LNCAP (cell line): ENCODE measurements around the gene NR1D2.

Source experiments
- TF ChIP-seq, protein P1 (sequence below): fragments of 450-650 bp; IDR thresholded peaks from 2 replicates; pipeline ENCODE4 v1.5.1; 2017; ENCODE audit warnings: mild to moderate bottlenecking

The NR1D2 gene

DNA sequence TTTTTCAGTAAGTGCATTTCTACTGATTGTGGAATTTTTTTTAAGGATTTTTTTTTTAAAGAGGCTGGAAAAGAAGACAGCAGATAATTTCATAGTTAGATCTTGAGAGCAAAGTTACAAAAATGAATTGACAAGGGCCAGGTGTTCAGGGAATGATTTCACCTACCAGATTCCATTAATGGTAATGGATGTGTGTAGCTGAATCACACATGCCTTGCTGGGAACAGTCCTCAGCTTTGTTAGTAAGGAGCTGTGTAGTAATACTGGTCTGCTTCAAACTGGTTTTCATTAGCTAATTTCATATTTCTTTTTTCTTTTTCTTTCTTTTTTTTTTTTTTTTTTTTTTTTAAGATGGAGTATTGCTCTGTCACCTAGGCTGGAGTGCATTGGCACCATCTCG is 16.0 kb downstream of the NR1D2 start:
- TF ChIP-seq, protein P1, sequence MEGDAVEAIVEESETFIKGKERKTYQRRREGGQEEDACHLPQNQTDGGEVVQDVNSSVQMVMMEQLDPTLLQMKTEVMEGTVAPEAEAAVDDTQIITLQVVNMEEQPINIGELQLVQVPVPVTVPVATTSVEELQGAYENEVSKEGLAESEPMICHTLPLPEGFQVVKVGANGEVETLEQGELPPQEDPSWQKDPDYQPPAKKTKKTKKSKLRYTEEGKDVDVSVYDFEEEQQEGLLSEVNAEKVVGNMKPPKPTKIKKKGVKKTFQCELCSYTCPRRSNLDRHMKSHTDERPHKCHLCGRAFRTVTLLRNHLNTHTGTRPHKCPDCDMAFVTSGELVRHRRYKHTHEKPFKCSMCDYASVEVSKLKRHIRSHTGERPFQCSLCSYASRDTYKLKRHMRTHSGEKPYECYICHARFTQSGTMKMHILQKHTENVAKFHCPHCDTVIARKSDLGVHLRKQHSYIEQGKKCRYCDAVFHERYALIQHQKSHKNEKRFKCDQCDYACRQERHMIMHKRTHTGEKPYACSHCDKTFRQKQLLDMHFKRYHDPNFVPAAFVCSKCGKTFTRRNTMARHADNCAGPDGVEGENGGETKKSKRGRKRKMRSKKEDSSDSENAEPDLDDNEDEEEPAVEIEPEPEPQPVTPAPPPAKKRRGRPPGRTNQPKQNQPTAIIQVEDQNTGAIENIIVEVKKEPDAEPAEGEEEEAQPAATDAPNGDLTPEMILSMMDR: no peak

DNA sequence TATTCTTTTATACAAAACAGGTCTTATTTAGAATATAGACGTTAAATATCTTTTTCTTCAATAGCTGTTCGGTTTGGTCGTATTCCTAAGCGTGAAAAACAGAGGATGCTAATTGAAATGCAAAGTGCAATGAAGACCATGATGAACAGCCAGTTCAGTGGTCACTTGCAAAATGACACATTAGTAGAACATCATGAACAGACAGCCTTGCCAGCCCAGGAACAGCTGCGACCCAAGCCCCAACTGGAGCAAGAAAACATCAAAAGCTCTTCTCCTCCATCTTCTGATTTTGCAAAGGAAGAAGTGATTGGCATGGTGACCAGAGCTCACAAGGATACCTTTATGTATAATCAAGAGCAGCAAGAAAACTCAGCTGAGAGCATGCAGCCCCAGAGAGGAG is 16.8 kb downstream of the NR1D2 start:
- TF ChIP-seq, protein P1: no peak

DNA sequence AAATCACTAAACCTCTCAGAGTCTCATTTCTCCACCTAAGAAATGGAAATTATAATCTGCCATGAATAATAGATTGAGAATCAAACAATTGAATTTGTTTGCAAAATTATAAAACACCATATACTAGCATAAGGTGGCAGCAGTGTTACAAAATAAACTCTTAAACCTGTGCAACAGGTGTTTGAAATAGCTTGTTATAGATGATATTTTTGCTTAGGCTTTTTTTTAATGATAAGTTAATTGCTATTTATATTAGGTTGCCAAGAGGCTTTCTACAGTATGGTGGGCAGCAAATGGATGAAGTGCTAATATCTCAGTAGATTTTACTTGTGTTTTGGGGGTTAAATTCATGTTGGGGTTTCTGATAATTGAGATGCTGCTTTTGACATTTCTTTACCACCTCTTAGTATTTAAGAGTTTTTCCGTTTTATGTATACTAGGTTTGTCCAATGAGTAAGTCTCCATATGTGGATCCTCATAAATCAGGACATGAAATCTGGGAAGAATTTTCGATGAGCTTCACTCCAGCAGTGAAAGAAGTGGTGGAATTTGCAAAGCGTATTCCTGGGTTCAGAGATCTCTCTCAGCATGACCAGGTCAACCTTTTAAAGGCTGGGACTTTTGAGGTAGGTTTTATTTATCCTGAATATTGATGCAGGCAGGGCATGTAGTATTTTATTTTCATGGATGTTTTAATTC is 19.6 kb downstream of the NR1D2 start:
- TF ChIP-seq, protein P1: no peak; the same call in 1 of the 2 replicates

DNA sequence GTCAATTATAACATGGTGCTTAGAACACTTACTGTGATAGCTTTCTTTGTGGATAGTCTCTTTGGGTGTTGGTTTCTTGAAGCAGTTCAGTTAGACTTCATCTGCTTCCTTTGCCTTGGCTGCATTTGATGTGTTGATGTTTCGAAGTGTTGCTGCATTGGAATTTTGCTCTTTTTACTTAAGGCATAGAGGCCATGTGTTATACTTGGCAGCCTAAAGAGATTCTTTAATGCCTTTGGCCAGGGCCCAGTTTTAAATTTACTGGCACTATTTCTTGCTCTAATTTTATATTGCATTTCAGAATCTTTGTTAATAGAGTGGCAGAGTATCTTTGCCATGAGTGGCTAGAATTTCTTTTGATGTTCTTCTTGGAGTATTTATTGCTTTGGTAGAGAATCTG is 21.2 kb downstream of the NR1D2 start:
- TF ChIP-seq, protein P1: no peak

DNA sequence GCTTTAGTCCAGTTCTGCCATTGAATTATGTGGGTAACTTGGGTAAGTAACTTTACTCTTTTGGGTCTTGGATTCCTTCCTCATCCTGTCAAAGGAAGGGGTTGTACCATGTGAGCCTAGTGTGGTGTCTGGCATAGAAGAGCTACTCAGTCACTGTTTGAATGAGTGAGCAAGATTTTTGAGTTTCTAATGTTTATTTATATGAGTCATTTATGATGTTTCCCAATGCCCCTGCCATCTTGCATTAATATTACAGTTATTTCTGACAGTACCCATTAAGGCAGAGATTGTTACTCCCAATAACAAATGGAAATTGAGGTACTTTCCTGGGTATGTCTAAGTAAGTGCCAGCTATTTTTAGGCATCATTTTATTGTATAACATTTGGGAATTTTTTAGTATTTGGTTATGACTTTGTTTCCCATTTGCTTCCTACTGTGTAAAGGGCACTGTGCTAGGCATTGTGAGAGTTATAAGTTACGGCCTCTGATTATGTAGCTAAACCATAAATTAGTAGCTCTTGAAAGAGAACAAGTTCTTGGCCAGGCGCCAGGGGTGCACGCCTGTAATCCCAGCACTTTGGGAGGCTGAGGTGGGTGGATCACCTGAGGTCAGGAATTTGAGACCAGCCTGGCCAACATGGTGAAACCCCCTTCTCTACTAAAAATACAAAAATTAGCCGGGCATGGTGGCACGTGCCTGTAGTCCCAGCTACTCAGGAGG is 23.5 kb downstream of the NR1D2 start:
- TF ChIP-seq, protein P1: no peak

DNA sequence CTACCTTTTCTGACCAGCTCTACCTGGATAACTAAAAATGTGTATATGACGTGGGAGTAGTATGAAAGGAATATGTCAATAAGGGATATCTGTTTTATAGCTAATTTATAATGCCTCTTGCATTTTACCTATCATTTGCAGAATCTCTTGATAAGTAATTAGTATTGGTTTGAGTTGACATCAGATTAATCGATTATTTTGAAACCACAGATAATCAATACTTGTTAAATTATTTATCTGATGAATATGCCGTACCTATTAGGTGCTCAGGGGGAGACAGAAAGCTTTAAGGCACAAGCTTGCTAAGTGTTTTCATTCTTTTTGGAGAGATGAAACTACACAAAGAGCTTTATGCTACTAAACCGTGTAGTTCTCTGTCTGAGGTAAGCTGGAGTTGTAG is 24.3 kb downstream of the NR1D2 start:
- TF ChIP-seq, protein P1: no peak

DNA sequence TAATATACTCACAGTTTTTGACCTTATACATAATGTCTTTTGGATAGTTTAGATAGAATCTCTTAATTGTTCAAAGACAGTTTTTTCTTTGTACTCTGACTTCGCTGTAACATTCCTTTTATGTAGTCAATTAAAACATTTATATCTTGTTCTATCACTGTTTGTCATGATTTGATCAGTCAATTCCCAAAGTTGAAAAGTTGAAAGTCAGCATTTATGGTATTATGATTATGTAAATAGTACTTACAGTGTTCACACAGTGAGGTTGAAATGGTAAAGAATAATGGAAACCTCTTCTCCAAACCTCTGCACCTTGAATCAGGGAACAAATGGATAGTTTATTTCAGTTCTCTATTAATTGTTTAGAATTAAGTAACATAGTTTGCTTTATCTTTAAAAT is 26.6 kb downstream of the NR1D2 start:
- TF ChIP-seq, protein P1: no peak
